ENCODE measurements around the gene STK38.
"Not testable (repeated sequence)": the region's sequence is repeated elsewhere in the genome, so short reads cannot be mapped to it uniquely, and the experiment has no call there.

The STK38 gene

GRCh38 chr6:36479256-36479655 lies 68.0 kb downstream of the STK38 start:
- no peak for DNase-seq

- DNase-seq: no peak
Observed at GRCh38 chr6:36478051-36478526, 69.2 kb downstream of the STK38 start.

GRCh38 chr6:36469946-36470345 lies 77.3 kb downstream of the STK38 start:
- no peak for DNase-seq

- DNase-seq: no peak
Observed at GRCh38 chr6:36469148-36469661, 78.1 kb downstream of the STK38 start.

DNA sequence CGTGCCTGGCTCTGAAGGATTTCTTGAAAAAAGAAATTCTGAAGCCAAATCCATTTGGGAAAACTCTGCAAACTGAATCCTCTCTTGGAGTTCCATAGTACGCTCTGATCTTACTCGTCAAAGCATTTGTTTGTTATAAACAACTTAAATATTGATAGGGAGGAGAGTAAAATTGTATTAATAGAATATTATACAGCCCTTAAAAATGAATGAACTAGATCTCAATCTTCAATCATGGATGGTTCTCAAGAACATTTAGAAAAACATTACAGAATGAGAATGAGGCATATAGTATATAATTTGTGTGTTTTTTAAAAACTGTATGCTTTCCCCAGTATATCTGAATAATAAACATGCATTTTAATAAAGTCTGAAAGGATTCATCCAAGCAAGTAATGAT lies 79.7 kb downstream of the STK38 start:
- no peak for DNase-seq

DNA sequence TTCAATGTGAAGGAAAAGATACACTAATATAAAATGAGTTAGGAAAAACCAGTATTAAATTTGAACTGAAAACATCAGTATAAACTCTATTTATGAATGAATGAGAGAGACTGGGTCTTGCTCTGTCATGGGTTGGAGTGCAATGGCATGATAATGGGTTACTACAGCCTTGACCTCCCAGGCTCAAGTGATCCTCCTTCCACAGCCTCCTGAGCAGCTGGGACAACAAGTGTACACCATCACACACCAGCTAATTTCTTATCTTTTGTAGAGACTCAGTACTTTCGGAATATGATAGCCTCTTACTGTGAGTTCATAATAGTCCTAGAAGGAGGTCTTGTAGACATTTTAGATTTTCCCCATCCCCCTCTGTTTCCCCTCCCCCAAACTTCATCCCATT lies 83.0 kb downstream of the STK38 start:
- DNase-seq: no peak

DNA sequence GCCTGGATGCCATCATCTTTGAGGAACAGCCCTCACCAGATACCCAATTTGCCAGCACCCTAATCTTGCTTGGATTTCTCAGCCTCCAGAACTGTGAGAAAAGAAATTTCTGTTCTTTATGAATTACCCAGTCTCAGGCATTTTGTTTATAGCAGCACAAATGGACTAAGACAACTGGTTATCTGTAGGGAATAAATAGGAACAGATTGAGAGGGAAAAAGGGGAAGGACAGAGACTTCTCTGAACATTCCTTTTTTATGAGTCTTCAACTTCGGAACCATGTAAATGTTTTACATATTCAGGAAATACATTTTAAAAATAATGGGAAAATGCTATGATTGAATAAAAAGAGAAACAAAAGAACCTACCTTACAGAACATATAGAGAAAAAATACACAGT lies 83.6 kb downstream of the STK38 start:
- DNase-seq: no peak

GRCh38 chr6:36461646-36462045 lies 85.6 kb downstream of the STK38 start:
- no peak for DNase-seq

DNA sequence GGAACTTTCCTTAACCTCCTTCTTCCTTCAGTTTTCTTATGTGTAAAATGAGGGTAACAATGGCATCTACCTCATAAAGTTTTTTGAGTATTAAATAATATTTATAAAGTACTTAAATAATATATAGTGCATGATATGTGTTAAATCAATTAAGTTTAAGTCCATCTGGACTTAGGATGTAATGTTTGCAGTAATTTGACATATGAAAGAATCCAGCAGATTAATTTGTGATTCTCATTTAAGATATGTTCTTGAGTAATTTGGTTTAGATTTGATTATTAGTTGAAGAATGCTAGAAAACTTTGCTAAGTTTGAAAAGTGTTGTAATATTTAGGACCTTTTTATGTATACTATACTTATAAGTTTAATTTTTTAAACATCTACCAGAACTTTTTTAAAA lies 86.4 kb downstream of the STK38 start:
- no peak for DNase-seq

DNA sequence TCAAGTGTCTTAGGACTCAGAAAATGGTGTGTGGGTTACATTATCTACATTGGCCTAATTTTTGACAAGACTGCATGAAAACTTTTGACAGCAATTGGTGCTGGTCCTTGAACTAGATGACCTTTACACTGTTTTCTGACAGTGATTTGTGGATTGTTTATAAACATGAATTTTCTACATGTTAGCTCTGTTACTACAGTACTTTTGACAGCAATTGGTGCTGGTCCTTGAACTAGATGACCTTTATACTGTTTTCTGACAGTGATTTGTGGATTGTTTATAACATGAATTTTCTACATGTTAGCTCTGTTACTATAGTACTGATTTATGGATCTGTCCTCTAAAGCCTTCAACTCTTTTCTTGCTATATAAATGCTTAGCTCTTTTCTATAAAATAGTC lies 87.8 kb downstream of the STK38 start:
- DNase-seq: no peak

DNA sequence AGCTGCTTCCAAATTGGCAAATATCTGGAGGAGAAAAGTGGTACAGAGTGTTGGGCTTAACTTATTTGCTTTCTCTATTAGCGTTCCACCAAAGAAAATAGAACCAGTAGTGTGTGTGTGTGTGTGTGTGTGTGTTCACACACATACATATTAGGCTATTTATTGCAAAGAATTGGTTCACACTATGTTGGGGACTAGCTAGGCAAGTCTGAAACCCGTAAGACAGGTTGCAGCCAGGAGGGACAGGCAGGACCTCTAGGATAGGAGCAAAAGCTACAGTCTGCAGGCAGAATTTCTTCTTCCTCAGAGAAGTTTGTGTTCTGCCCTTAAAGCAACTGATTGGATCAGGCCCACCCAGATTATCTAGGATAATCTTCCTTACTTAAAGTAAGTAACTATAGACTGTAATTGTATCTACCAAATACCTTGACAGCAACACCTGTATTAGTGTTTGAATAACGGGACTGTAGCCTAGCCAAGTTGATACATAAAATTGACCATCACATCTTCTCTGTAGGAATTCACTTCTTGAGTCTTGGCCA lies 91.7 kb downstream of the STK38 start:
- DNase-seq: no peak

DNA sequence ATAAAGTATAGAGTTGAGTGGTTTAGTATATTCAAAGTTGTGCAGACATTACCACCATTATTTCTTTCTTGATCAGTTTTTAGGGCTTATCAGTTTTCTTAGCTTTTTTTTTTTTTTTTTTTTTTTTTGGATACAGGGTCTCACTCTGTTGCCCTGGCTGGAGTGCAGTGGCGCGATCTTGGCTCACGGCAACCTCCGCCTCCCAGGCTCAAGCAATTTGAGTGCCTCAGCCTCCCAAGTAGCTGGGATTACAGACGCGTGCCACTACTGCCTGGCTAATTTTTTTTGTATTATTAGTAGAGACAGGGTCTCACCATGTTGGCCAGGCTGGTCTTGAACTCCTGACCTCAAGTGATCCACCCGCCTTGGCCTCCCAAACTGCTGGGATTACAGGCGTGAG lies 94.4 kb downstream of the STK38 start:
- DNase-seq: not testable (repeated sequence)

GRCh38 chr6:36449173-36449572 lies 98.1 kb downstream of the STK38 start:
- DNase-seq: not testable (repeated sequence)

- DNase-seq: no peak
Observed at GRCh38 chr6:36445621-36446020, 101.7 kb downstream of the STK38 start.

DNA sequence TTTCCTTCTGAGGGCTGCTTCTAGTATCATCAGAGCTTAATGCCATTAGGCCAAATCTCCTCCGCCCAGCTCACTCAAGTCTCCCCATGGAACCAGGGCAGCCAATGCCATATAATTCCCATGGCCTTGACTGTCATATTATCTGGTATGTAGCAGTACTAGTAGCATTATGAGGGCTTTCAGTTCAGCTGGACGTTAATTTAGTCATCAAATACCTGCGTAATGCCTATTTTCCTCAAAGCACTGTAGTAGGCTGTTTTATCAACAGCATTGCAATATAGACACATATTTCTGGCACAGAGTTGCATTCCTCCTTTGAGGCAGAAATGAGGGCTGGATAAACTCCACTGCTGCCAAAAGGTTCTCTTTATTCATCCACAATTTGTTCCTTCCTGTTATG lies 102.8 kb downstream of the STK38 start:
- DNase-seq: no peak
